Esophagus squamous epithelium (tissue), 5 donors: ENCODE data around the gene TMIGD3. TPM values are rescaled to one million over a fixed set of nuclear protein-coding genes. Genes with fewer than 3 reads are reported as not detected.

Experiments used
- DNase-seq: peaks from one replicate; lab custom pipeline; 2025; lab: John Stamatoyannopoulos, UW
- H3K27ac ChIP-seq, 4 donors: fragments of 200-600 bp; sonication (generic); one replicate each; pipeline ENCODE4 v1.5.1; 2016 to 2019; ENCODE audit warnings: mild to moderate bottlenecking in 1 of 4
- H3K27me3 ChIP-seq, 4 donors: fragments of 200-600 bp; sonication (generic); 1 replicate in 3 of 4; 2 replicates in 1 of 4; pipeline versions ENCODE4 v1.5.1 to v1.6.0; 2017 to 2021; ENCODE audit warnings: antibody characterized with exemption in 1 of 4
- H3K36me3 ChIP-seq, 3 donors: fragments of 200-600 bp; sonication (generic); one replicate each; pipeline ENCODE4 v1.5.1; 2016 to 2019
- H3K4me1 ChIP-seq, 3 donors: fragments of 200-600 bp; sonication (generic); one replicate each; pipeline ENCODE4 v1.5.1; 2017 to 2019
- H3K4me3 ChIP-seq, 4 donors: fragments of 200-600 bp; sonication (generic); 1 replicate in 3 of 4; 2 replicates in 1 of 4; pipeline ENCODE4 v1.5.1; 2016 to 2019; ENCODE audit warnings: mild to moderate bottlenecking in 2 of 4, moderate library complexity in 1 of 4
- H3K9me3 ChIP-seq, 3 donors: fragments of 200-600 bp; sonication (generic); one replicate each; pipeline ENCODE4 v1.5.1; 2016 to 2019
- POLR2A ChIP-seq, 4 donors: fragments of 450-650 bp; IDR thresholded peaks; one replicate each; pipeline ENCODE4 v1.6.1; 2017; ENCODE audit warnings: antibody characterized with exemption in 4 of 4, mild to moderate bottlenecking in 4 of 4, moderate library complexity in 3 of 4
- WGBS, 2 donors: methylation state at CpG; one replicate each; pipeline ENCODE4 v1.1.5; 2018; 5-methylcytosine and 5-hydroxymethylcytosine counted together
- intact Hi-C: fragments of 100-400 bp; cut with DNase I; formaldehyde crosslinking; loops from one replicate; pipeline ENCODE4 v1.15.0; 2022
- total RNA-seq, 4 donors: library from RNA; depleted of rRNA; stranded (reverse); fragments of >200 nt; gene quantifications; one replicate each; pipeline ENCODE4 v1.1.0, GENCODE V29; 2016
- TF ChIP-seq, protein P1 (sequence below), 6 experiments: fragments of 450-650 bp in 4 of 6; fragments of 200-600 bp in 2 of 6; sonication (generic) in 2 of 6; IDR thresholded peaks; one replicate each; pipeline ENCODE4 v1.5.1; 2016 to 2019; ENCODE audit warnings: antibody characterized with exemption in 6 of 6, mild to moderate bottlenecking in 4 of 6, moderate library complexity in 4 of 6
- donor health status: DM: yes; HTN: yes; CAD: no.

Gene TMIGD3
- total RNA-seq, 4 donors from 2014 or later = 2.9 to 3.2 TPM; not detected in 2

DNA sequence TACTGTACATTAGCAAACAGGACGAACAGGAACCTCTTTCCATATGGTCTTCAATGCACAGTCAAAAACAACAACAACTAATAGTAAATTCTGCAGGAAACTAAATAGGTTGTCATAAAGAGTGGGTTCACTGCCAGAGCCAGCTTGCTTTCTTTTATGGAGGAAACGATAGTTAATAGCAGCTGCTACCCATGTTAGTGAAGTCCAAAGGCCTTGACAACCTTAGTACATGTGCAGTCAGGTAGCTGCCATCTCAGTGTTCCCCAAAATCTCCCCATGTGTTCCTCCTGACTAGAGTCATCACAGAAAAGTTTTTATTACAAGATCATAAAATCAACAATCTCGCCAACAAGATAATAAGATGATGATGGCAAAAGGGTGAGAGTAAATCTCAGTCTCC, 16.6 kb upstream of the TMIGD3 start:
- TF ChIP-seq POLR2A (IDR thresholded peaks at IDR 0.05) = no peak
- TF ChIP-seq, protein P1, sequence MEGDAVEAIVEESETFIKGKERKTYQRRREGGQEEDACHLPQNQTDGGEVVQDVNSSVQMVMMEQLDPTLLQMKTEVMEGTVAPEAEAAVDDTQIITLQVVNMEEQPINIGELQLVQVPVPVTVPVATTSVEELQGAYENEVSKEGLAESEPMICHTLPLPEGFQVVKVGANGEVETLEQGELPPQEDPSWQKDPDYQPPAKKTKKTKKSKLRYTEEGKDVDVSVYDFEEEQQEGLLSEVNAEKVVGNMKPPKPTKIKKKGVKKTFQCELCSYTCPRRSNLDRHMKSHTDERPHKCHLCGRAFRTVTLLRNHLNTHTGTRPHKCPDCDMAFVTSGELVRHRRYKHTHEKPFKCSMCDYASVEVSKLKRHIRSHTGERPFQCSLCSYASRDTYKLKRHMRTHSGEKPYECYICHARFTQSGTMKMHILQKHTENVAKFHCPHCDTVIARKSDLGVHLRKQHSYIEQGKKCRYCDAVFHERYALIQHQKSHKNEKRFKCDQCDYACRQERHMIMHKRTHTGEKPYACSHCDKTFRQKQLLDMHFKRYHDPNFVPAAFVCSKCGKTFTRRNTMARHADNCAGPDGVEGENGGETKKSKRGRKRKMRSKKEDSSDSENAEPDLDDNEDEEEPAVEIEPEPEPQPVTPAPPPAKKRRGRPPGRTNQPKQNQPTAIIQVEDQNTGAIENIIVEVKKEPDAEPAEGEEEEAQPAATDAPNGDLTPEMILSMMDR (IDR thresholded peaks at IDR 0.05) = no peak
- H3K27me3 ChIP-seq = peaks cover 0 to 9% (median 0%) of the 10 kb centered on the region in 4 donors
- H3K4me3 ChIP-seq = no peak overlapping the region
- intact Hi-C loops = no loop called here
- WGBS, 2 donors = 83 to 100% methylated on average over 2 to 3 of the region's 3 CpGs
- H3K9me3 ChIP-seq = no peaks in the 10 kb centered on the region
- no peaks in the 10 kb centered on the region for H3K36me3 ChIP-seq
- no peak overlapping the region for H3K27ac ChIP-seq
- DNase-seq = no peak
- peaks cover 14 to 24% (median 15%) of the 10 kb centered on the region in 3 donors for H3K4me1 ChIP-seq

DNA sequence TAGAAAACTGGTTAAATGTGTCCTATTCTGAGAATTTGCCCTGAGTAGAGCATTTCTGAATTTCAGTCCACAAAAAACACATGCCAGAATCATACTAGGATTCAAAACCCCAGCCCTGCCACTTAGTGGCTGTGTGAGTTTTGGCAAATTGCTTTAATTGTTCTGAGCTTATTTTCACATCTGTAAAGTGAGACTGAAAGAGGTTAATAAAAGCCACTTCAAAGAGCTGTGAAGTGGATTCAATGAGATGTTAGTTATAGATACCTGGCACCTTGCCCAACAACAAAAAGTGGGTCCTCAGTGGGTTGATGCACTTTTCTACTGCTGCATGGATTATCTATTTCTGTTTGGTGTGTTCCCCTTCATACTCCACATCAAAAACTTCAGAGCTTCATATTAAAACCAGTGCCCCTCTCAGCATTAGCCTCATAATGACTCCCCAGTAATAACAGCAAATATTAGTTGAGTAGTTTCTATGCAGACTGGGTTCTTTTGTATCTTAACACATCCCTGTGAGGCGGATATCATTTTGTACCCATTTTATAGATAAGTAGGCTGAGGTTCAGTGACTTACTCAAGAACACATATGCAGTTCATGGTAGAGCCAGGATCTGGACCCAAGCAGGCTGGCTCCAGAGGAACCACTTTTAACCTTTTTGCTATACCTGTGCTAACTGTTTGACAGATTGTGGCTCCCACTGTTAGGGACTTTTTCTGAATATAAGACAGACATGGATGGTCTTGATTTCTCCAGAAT, 14.2 kb upstream of the TMIGD3 start:
- TF ChIP-seq, protein P1 (IDR thresholded peaks at IDR 0.05) = no peak
- no peak for TF ChIP-seq POLR2A (IDR thresholded peaks at IDR 0.05)
- H3K9me3 ChIP-seq = no peaks in the 10 kb centered on the region
- no peaks in the 10 kb centered on the region for H3K36me3 ChIP-seq
- no peak for DNase-seq
- H3K27ac ChIP-seq = peak overlapping the region in 1 of 4 donors; percentile 78
- peaks cover 0 to 9% (median 0%) of the 10 kb centered on the region in 4 donors for H3K27me3 ChIP-seq
- WGBS, 2 donors = 75 to 80% methylated on average over 1 of the region's 1 CpG
- H3K4me3 ChIP-seq = no peak overlapping the region
- intact Hi-C loops = no loop called here
- peaks cover 14 to 41% (median 19%) of the 10 kb centered on the region in 3 donors for H3K4me1 ChIP-seq

DNA sequence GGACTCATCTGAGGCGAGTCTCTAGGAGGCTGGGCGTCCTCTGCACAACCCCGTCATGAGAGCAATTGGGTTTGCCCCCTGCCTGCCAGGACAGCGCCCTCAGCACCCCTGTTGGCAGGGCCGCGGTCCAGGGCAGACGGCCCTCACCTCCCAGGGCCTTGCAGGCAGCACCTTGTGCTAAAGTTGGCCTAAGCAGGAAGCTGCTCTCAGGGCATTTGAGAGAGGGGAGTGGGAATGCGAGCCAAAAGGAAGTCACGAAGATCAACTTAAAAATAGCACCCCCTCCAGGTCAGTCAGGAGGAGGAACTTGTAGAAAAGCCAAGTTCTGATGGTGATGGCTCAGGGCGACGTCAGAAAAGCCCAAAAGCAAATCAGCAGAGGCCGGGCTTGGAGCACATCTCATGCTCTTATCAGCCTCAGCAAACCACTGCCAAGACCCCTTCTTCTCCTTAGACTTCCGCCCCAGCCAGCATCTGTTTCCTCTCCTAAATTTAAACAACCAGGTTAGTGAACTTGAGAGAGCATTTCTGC, 12.6 kb upstream of the TMIGD3 start:
- peak in 1 of 4 donors; percentile 16 for TF ChIP-seq POLR2A (IDR thresholded peaks at IDR 0.05)
- TF ChIP-seq, protein P1 (IDR thresholded peaks at IDR 0.05) = peak in 3 of 6 experiments; percentile 19 to 34 (median 25)
- H3K4me3 ChIP-seq = peak overlapping the region; percentile 5 to 62 (median 37)
- WGBS, 2 donors = 18 to 45% methylated on average over 3 to 6 of the region's 13 CpGs
- intact Hi-C loops = no loop called here
- H3K27ac ChIP-seq = peak overlapping the region; percentile 56 to 85 (median 80)
- H3K9me3 ChIP-seq = no peaks in the 10 kb centered on the region
- no peaks in the 10 kb centered on the region for H3K36me3 ChIP-seq
- no peak for DNase-seq
- peaks cover 0 to 9% (median 0%) of the 10 kb centered on the region in 4 donors for H3K27me3 ChIP-seq
- H3K4me1 ChIP-seq = peaks cover 14 to 41% (median 19%) of the 10 kb centered on the region in 3 donors

DNA sequence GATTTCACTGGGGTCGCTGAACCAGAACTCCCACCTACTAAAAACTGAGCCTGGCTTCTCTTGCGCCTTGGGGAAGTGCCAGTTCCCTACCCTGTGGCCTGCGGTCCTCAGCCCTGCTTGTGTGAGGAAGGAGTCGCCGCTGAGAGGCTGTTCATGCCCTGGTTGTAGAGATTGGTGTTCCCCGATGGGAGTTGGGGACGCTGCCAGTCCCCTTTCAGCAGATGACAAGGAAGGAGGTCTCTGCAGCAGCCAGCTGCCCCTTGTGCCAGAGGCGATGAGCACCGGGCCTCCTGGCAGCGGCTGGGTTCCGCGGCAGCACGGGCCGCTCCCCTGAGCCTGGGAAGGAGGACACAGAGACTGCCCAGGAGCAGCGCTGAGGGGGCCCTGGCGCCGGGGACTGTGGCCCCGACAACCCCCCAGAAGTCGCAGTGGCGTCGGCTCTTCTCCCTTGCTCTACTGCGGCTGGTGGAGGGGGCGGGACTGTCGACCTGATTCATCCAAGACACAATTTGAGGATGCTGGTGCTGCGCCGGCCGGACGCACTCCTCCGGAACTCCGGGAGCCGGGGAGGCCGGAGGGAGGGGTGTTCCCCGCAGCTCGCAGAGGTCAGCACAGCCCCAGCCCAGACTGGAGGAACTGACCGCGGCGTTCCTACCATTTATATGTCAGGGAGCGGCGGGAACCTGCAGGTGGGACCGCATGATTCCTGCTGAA, 12.0 kb upstream of the TMIGD3 start:
- 30% methylated on average over 2 of the region's 40 CpGs; no CpG with 5 or more reads in 1 of the 2 donors for WGBS, 2 donors
- H3K36me3 ChIP-seq = no peaks in the 10 kb centered on the region
- no peak for DNase-seq
- peak in 1 of 4 donors; percentile 16 for TF ChIP-seq POLR2A (IDR thresholded peaks at IDR 0.05)
- TF ChIP-seq, protein P1 (IDR thresholded peaks at IDR 0.05) = no peak
- peak overlapping the region; percentile 56 to 85 (median 80) for H3K27ac ChIP-seq
- peaks cover 0 to 9% (median 0%) of the 10 kb centered on the region in 4 donors for H3K27me3 ChIP-seq
- peak overlapping the region; percentile 5 to 62 (median 37) for H3K4me3 ChIP-seq
- intact Hi-C loops = no loop called here
- no peaks in the 10 kb centered on the region for H3K9me3 ChIP-seq
- peaks cover 14 to 42% (median 19%) of the 10 kb centered on the region in 3 donors for H3K4me1 ChIP-seq
